HG02884 (cell line): ENCODE results near the gene RTCA.
"Not testable (repeated sequence)": the region's sequence is repeated elsewhere in the genome, so short reads cannot be mapped to it uniquely, and the experiment has no call there.

Experiments
- ATAC-seq: cut with Tn5 transposase; IDR thresholded peaks from one replicate; pipeline ENCODE4 v1.9.1; 2021; ENCODE audit warnings: mild to moderate bottlenecking, moderate library complexity; ENCODE audit not compliant: unreplicated experiment

Gene RTCA

DNA sequence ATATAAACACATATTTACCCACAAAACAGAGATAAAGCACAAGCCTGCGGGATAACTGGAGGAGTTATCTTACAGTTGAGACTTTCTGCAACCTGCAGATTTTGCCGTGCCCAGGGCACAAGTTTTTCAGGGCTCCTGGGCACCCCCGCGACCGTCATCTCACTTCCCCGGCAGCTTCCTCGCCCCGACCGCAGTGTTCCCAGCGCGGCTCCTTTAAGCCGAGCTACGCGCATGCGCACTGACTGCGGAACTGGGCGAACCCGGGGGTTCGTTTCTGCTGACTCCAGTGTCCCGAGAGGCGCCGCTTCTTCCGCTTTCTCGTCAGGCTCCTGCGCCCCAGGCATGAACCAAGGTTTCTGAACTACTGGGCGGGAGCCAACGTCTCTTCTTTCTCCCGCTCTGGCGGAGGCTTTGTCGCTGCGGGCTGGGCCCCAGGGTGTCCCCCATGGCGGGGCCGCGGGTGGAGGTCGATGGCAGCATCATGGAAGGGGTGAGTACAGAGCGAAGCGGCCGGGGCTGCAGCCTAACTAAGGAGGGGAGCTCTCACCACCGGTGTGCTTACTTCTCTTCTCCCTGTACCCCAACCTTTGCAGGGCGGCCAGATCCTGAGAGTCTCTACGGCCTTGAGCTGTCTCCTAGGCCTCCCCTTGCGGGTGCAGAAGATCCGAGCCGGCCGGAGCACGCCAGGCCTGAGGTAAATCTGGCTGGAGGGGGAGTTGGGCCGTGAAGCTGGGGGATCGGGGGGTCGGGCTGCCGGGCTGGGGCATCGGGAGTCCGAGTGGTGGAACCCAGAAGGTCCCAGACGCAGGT is at the start of gene RTCA:
Gene RTCA, plus strand, starts transcription at position 286 of the 810 bp plus-strand sequence. Its CDS starts 160 bp downstream, at position 446.
- ATAC-seq, result peak; percentile 97

DNA sequence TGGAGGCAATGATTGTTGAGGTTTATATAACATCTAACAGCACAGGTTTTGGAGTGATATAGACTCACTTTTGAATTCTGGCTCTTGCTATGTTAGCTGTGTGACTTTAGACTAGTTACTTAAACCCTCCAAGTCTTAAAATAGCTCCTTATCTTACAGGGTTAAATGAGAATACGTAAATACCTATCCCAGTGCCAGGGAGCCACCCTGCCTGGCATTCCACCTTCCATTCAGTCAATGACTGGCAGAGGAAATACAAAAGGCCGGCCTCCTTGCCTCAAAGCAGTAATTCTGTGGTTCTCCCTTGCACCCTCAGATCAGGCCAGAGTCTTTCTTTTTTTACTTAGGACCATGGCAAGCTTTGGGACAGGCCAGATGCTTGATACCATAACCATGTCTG is 48.2 kb upstream of the RTCA start:
- no peak for ATAC-seq

DNA sequence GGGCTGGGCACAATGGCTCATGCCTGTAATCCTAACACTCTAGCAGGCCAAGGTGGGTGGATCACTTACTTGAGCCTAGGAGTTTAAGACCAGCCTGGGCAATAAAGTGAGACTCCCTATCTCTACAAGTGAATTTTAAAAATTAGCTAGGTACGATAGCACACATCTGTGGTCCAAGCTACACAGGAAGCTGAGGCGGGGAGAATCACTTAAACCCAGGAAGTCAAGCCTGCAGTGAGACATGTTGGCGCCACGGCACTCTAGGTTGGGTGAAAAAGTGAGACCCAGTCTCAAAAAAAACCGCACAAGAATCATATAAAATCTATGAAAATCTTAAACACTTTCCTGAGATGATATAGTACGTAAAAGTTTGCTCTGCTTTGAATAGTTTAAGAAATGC is 46.6 kb upstream of the RTCA start:
- no peak for ATAC-seq

DNA sequence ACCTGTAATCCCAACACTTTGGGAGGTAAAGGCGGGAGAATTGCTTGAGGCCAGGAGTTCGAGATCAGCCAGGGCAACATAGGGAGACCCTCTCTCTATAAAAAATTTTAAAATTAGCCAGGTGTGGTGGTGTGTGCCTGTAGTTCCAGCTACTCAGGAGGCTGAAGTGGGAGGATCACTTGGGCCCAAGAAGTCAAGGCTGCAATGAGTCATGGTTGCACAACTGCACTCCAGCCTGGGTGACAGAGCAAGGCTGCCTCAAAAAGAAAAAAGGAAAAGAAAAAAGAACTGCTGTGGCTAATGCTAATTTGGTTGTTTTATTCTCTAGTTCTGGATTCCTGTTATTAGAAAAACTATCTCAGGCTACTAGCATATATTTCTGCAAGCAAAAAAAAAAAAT is 46.1 kb upstream of the RTCA start:
- no peak for ATAC-seq

DNA sequence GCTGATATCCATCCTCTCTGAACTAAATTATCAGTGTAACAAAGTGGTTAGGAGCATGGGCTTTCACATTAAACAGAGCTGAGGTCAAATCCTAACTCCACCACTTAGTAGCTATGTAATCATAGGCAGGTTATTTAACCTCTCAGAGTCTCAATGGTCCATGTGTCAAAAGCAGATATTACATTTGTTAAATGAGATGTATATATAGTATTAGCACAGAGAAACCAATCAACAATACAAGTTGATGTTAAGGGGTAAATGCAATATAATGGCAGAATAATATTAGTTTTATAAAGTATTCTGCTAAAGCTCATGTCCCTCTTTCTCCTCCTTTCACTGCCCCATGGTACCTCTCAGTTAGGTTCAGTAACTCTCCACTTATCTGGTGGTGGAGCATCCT is 43.6 kb upstream of the RTCA start:
- ATAC-seq, result no peak

DNA sequence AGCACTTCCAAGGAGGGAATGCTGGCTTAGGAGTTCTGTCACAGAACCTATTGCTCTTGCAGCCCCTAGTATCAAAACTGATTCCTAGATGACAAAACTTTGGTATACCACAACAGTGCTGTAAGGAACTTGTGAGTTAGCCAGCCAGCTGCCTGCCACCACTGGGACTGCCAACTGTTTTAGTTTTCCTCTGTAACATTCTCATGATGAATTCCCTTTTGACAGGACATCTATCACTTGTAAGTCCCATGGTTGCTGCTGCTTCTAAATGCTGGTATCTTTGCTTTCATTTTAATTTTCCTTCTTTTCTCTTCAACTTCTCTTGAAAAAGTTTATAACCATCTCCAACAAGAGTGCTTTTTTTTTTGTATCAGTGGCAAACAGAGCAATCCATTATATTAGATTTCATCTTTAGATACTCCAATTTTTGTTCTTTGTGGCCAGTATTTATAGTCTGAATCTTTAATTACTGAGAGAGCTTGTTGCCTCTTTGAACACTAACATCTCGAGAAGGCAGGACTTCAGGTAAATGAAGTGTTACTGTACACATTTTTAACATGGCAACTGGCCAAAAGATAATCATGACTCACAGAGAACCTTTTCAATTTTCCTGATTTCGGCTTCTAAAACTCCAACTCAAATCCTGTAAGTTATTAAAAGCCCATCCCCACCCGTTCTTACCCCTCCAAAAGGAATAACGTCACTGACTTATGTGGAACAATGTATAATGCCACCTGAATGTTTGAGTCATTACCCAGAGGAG is 36.2 kb upstream of the RTCA start:
- ATAC-seq, result no peak

DNA sequence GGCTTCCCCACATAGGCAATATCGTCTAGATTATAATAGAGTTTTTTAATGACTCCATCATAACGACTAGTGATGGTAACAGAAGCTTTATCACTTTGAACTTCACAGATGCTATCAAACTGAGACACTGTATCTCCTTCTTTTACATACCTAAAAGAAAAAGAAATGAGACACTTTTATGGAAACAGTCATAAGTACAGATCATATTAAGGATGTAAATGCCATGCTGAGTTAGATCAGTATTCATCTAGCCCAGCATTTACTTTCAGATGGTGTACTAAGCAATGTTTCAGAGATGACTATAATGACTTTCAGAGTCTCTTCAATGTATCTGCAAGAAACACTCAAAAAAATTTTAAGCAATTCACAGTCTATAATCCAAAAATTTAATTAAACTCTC is 35.3 kb upstream of the RTCA start:
- ATAC-seq, result no peak

DNA sequence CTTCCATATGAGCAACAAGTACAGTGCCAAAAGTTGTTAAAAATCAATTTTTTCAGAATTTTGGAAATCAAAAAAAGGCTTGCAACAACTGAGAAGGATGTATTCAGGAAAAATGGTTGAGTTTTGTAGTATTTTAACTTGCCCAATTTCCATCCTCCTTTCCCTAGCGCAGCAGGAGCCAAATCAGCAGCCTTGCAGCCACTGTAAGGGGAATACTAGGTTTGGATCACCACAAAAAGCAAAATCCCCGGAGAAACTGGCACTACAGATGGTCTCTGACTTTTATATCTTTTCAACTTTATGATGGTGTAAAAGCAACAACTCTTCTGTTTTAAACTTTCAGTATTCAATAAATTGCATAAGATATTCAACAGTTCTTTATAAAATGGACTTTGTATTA is 34.3 kb upstream of the RTCA start:
- no peak for ATAC-seq

DNA sequence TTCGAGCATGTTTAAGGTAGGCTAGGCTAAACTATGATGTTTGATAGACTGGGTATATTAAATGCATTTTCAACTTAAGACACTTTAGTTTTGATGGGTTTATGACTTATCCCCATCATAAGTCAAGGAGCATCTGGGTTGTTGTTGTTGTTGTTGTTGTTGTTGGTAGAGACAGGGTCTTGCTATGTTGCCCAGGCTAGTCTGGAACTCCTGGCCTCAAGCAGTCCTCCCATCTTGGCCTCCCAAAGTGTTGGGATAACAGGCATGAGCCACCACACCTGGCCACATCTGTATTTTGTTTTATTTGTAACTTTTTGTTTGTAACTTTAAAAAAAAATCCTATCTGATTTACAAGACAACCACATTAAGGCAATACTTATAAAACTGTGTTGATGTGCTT is 33.9 kb upstream of the RTCA start:
- no peak for ATAC-seq

DNA sequence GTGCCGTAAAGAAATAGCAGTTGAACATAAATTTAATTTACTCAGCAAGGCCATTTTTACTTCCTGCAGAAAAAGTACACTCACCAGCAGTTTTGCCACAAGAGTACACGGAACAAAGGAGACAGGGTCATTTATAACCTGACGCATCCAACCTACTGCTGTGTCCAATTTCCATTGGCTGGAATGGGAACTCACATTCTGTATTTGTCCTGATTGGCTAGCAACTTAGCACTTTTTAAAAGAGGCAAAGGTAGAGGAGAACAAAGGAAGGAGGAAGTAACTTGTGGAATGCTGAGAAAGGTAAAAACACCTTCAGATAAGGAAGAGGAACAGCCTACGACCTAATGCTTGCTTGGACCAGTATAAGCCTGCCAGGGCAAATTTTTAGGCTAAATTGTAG is 32.5 kb upstream of the RTCA start:
- ATAC-seq, result not testable (repeated sequence)

DNA sequence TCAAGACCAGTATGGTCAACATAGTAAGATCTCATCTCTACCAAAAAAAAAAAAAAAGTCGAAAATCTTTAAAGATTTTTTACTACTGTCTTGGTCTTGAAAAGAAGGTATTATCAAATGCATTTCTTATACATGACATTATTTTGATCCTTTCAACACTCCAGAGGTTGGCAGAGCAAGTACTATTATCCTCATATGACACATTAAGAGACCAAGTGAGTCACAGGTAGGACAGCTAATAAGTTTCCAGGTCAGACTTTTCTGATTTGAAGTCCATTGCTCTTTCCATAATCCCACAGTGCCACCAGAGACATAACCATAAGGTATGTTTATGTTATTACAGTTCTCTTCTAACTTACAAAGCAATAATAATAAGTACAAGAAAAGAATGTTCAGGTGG is 31.6 kb upstream of the RTCA start:
- ATAC-seq, result no peak

DNA sequence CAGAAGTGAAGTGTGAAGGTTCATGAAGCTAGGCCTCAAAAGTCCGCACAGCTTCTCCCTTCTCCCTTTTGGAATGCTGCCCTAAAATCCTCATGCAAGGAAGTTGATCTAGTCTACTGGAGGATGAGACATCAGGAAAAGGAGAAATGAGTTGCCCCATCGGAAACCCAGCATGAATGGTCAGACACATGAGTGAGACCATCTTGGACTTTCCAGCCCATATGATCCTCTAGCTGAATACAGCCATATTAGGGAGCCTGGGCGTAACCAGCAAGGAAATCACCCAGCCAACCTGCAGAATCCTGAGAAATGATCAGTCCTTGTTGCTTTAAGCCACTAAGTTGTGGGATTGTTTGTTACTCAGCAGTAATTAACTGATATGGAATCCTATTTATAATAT is 28.9 kb upstream of the RTCA start:
- ATAC-seq, result no peak

DNA sequence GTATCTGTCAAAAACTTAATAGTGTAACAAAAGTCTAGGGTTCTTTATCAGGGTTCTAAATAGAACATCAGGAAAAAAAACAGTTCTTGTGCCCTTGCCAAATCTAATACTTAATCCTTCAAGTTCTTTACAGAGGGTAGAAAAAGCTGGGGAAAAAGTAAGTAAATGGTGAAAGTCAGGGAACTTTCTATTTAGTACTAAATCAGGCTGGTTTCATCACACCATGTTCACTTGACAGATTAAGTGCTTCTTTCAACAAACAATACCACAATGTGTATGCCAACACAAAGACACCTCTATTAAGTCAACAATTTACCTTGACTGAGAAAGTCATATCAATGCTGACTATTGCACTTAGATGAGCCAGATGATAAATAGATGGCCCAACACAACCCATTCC is 26.1 kb upstream of the RTCA start:
- ATAC-seq, result no peak

DNA sequence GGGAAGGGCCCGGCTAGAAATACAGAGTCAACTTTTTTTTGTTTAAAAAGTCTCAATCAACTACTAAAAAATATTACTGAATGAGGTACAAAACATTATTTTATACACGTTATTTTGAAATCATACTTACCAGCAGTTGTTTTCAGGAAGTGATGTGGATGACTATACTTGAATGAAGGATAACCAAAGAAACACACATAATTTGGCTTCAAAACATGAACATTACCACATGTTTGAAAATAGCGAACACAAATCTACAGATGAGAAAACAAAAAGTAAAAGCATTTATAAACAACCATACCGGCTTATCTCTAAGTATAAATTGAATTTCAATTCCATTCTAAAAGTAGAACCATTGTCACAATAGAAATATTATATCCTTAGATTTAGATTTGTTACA is 25.4 kb upstream of the RTCA start:
- ATAC-seq, result no peak

DNA sequence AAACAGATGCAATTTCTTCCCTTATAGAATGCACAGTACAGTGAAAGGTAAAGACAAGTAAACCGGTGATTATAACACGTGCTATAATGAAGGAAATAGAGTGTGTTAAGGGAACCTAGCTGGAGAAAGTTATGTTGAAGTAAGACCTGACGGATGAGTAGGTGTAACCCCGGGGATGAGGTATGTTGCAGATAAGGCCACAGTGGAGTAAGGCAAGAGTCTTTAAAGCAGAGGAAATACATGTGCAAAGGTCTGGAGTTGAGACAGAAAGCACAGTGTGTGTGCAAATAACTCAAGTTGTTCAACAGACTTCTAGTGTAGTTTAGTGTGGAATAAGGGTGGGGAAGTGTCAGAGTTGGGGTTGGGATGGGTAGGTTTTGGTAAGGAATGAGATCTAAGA is 19.3 kb upstream of the RTCA start:
- no peak for ATAC-seq

DNA sequence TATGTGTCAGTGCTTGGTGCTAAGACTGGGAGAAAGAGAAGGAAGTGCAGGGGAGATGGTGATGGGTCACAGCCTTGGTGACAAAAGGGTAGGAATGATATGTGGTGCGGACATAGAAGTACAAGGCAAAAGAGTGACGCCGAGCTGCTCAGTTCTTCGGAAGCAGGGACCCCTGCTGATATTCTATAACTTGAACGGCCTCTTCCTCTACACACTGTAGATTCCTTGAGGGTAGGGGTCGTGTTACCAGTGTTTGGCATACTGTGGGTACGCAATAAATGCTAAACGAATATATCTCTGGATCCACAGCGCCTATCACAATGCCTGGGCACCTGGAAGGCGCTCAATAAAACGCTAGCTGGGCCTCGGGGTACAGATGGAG is 16.9 kb upstream of the RTCA start:
- no peak for ATAC-seq

DNA sequence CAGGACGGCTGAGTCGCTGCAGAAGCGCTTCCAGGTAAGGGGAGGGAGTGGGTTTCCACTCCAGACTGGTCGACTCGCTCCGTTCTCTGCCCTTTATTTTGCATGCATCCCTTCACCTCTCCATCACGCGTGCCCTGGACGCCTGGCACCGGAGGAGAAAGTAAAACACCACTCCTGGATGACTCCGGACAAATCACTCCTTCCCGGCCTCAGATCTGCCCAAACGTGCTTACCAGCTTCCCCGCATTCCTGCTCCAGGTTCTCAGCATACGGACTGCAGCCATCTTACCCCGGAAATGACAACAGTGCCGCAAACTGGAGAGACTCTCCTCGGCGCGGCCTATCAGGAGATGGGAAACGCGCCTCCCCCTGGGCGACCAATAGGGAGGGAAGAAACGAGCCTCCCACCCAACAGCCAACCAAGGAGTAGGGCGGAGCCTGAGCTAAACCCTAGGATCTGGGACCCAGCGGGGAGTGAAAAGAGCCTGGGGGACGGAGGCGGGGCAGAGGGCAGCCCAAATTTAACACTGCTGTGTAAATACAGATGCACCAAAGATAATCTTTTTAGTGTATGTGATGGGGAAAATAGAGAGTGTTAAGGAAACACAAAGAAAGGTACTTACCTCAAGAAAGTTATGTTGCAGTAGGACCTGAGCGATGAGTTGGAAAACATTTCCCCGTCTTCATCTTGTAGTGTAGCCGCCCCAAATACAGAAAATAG is 16.3 kb upstream of the RTCA start, which contains the start of gene DBT:
Gene DBT, minus strand, starts transcription at position 298 of the 721 bp plus-strand sequence. Its CDS starts 14 bp downstream, at position 284.
- peak; percentile 100 for ATAC-seq

DNA sequence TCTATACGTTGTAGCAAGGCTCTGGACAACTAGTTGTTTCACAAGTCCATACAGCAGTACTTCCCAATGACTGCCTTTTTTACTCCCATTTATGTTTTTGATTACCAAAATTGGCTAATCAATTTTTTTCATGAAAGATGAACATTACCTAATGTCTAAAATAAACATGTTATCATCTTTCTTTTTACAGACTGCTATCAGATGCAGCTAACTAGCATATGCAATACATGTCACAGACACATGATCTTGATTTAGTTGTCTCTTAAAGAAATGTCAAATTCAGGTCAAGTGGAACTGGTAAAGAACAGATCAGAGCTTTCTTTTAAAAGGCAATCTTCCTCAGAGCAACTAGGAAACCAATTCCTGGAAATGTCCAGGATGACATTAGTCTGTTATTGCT is 15.8 kb upstream of the RTCA start:
- no peak for ATAC-seq

DNA sequence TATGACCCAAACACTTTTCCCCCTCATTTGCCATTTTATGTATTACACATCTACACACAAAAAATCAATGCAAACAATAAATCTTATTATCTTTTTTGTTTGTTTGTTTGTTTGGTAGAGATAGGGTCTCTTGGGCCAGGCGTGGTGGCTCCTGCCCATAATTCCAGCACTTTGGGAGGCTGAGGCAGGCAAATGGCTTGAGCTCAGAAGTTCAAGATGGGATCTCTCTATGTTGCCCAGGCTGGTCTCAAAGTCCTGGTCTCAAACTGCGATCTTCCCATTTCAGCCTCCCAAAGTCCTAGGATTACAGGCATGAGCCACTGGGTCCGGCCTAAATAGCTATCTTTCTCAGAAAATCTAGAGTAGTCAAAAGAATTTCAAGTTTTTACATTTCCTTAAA is 15.2 kb upstream of the RTCA start:
- ATAC-seq, result no peak

DNA sequence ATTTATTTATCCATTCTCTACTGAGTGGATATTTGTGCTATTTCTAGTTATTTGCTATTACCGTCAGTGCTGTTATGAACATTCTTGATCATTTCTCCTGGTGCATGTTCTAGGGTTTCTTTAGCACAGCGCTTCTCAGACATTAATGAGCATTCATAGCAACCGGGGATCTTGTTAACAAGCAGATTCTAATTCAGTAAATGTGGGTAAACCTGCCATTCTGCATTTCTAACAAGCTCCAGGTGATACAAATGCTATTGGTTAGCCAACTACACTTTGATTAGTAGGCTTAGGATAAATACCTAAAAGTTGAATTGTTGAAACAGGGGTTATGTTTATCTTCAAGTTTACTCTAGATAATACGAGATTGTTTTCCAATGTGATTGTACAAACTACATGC is 13.1 kb upstream of the RTCA start:
- no peak for ATAC-seq

DNA sequence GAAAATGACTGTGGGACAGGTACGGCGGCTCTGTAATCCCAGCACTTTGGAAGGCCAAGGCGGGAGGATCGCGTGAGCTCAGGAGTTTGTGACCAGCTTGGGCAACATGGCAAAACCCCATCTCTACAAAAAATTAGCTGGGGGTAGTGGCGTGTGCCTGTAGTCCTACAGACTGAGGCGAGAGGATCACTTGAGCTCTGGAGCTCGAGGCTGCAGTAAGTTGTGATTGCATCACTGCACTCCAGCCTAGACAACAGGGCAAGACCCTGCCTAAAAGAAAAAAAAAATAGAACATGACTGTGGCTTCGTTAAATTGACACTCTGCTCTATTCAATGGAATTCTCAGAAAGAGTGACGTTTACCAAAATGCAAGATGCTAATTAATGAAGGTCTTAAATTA is 12.5 kb upstream of the RTCA start:
- no peak for ATAC-seq

DNA sequence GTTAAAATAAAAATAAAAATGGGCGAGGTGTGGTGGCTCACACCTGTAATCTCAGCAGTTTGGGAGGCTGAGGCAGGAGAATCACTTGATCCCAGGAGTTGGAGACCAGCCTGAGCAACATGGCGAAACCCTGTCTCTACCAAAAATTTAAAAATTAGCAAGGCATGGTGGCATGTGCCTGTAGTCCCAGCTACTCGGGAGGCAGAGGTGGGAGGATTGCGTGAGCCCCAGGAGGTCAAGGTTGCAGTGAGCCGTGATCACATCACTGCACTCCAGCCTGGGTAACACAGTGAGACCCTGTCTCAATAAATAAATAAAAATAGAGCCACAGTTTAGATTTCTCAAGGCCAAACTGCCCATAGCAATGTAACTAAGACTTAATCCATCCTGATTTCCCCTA is 9.7 kb upstream of the RTCA start:
- not testable (repeated sequence) for ATAC-seq
